K562 (cell line): ENCODE results near the gene MYL3. TPM values are rescaled to one million over a fixed set of nuclear protein-coding genes. Genes with fewer than 3 reads are reported as not detected.

ENCODE experiments used
- ELF2 ChIP-seq: fragments of 250-450 bp; sonication (Bioruptor Pico); IDR thresholded peaks from 2 replicates; pipeline ENCODE4 v1.5.0; 2021; ENCODE audit warnings: mild to moderate bottlenecking
- GABPB2 ChIP-seq: fragments of 250-450 bp; sonication (Bioruptor Pico); conservative IDR thresholded peaks from 2 replicates; pipeline ENCODE4 v1.5.1; 2021; ENCODE audit warnings: mild to moderate bottlenecking
- SAFB2 ChIP-seq: fragments of 200-400 bp; formaldehyde crosslinking; IDR thresholded peaks from 2 replicates; pipeline ENCODE4 v1.6.1; 2018; ENCODE audit warnings: borderline replicate concordance, low read length, low read depth, moderate library complexity; ENCODE audit not compliant: severe bottlenecking
- SIN3B ChIP-seq: fragments of 450-650 bp; IDR thresholded peaks from 2 replicates; pipeline ENCODE4 v1.6.1; 2017; ENCODE audit warnings: low read depth, mild to moderate bottlenecking, moderate library complexity
- SMARCE1 ChIP-seq: fragments of 450-650 bp; IDR thresholded peaks from 2 replicates; pipeline ENCODE4 v1.7.1; 2016; ENCODE audit warnings: mild to moderate bottlenecking
- TEAD4 ChIP-seq, 2 experiments: sonication (generic) in 1 of 2; formaldehyde crosslinking in 1 of 2; IDR thresholded peaks; 2 replicates each; pipeline versions ENCODE4 v1.6.1 to v1.8.0; 2012 to 2022; ENCODE audit warnings: borderline replicate concordance in 1 of 2, inconsistent platforms in 1 of 2, low read length in 1 of 2, mild to moderate bottlenecking in 1 of 2, missing genetic modification reagents in 1 of 2
- TRIM24 ChIP-seq, 2 experiments: fragments of 450-650 bp; IDR thresholded peaks; 2 replicates each; pipeline ENCODE4 v1.6.1; 2016
- polyA plus RNA-seq, 8 experiments: library from polyadenylated mRNA; depleted of rRNA in 4 of 8; stranded (reverse) in 5 of 8; unstranded in 3 of 8; fragments of >200 nt; fragmentation: Nextera tagmentation in 2 of 8; fragmentation: Illumina TruSeq in 1 of 8; extraction: Ambion mirVana in 2 of 8; extraction: Trizol in 1 of 8; gene quantifications; 2 replicates each; pipeline versions ENCODE4 v1.2.1 to v1.2.3, GENCODE V29; 2011 to 2014; ENCODE audit warnings: inconsistent platforms in 1 of 8, missing spikeins in 1 of 8
- total RNA-seq, 7 experiments: library from RNA; depleted of rRNA in 6 of 7; stranded (reverse); fragments of >200 nt in 6 of 7; fragmentation: Illumina TruSeq in 2 of 7; extraction: Trizol in 2 of 7; gene quantifications; 2 replicates each; pipeline versions ENCODE4 v1.2.1 to v1.2.3, GENCODE V29; 2011 to 2021; ENCODE audit warnings: low replicate concordance in 1 of 7
- TF ChIP-seq, protein P1 (sequence below): IDR thresholded peaks from 3 replicates; pipeline ENCODE4 v1.6.1; 2011; ENCODE audit warnings: borderline replicate concordance, mild to moderate bottlenecking, moderate library complexity; ENCODE audit not compliant: insufficient read length; ENCODE audit errors: extremely low read depth
- TF ChIP-seq, protein P2 (sequence below): IDR thresholded peaks from 2 replicates; pipeline ENCODE4 v1.6.1; 2011; ENCODE audit not compliant: insufficient read length; ENCODE audit errors: extremely low read depth

MYL3 gene
- total and polyA plus RNA-seq, 9 of the 15 experiments (the other 6 are each of a cell fraction or from before 2014, with no cell fraction given): 0.14 to 0.45 TPM; not detected in 7

GRCh38 chr3:46890132-46890531 lies 26.9 kb upstream of the MYL3 start (continued):
- TF ChIP-seq, protein P1, sequence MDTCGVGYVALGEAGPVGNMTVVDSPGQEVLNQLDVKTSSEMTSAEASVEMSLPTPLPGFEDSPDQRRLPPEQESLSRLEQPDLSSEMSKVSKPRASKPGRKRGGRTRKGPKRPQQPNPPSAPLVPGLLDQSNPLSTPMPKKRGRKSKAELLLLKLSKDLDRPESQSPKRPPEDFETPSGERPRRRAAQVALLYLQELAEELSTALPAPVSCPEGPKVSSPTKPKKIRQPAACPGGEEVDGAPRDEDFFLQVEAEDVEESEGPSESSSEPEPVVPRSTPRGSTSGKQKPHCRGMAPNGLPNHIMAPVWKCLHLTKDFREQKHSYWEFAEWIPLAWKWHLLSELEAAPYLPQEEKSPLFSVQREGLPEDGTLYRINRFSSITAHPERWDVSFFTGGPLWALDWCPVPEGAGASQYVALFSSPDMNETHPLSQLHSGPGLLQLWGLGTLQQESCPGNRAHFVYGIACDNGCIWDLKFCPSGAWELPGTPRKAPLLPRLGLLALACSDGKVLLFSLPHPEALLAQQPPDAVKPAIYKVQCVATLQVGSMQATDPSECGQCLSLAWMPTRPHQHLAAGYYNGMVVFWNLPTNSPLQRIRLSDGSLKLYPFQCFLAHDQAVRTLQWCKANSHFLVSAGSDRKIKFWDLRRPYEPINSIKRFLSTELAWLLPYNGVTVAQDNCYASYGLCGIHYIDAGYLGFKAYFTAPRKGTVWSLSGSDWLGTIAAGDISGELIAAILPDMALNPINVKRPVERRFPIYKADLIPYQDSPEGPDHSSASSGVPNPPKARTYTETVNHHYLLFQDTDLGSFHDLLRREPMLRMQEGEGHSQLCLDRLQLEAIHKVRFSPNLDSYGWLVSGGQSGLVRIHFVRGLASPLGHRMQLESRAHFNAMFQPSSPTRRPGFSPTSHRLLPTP: no peak
- TF ChIP-seq SMARCE1: no peak
- TF ChIP-seq GABPB2 (CRISPR knock-in tag): no peak
- no peak for TF ChIP-seq SIN3B
- 0 out of 4 replicates have a peak, but pooled peaks of 1 of the 2 experiments have one; percentile 29 for TF ChIP-seq TRIM24 (IDR thresholded peaks at IDR 0.05)
- peak; percentile 41 for TF ChIP-seq TEAD4 (IDR thresholded peaks at IDR 0.05; ENCODE audit: low read length)
- TF ChIP-seq TEAD4 (CRISPR knock-in tag; IDR thresholded peaks at IDR 0.05; ENCODE audit: borderline replicate concordance): no peak
- TF ChIP-seq, protein P2, sequence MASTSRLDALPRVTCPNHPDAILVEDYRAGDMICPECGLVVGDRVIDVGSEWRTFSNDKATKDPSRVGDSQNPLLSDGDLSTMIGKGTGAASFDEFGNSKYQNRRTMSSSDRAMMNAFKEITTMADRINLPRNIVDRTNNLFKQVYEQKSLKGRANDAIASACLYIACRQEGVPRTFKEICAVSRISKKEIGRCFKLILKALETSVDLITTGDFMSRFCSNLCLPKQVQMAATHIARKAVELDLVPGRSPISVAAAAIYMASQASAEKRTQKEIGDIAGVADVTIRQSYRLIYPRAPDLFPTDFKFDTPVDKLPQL: no peak
- no peak for TF ChIP-seq ELF2 (CRISPR knock-in tag)
- no peak for TF ChIP-seq SAFB2
